Small intestine (tissue), 7 donors: ENCODE measurements around the gene LARGE1. TPM values are rescaled to one million over a fixed set of nuclear protein-coding genes. Genes with fewer than 3 reads are reported as not detected.

Source experiments
- DNase-seq, 2 donors: peaks; one replicate each; pipeline versions ENCODE4 v3.0.0 to v3.0.0-alpha.2; 2013
- FAIRE-seq: peaks from 2 replicates; lab custom pipeline; 2012; peaks lifted over from hg19 to GRCh38; lab: Jason Lieb, UNC
- H3K27ac ChIP-seq, 3 donors: one replicate each; pipeline ENCODE4 v1.5.1; 2013; ENCODE audit warnings: low read length in 2 of 3, mild to moderate bottlenecking in 2 of 3, control low read depth in 1 of 3, inconsistent platforms in 1 of 3, low read depth in 1 of 3, moderate library complexity in 1 of 3
- H3K27me3 ChIP-seq, 3 donors: one replicate each; pipeline ENCODE4 v1.6.1; 2013; ENCODE audit warnings: low read length in 3 of 3, inconsistent platforms in 1 of 3; ENCODE audit not compliant: control insufficient read depth in 3 of 3, insufficient read depth in 3 of 3
- H3K36me3 ChIP-seq, 3 donors: one replicate each; pipeline ENCODE4 v1.6.1; 2013; ENCODE audit warnings: low read length in 3 of 3, inconsistent platforms in 1 of 3, low read depth in 1 of 3, mild to moderate bottlenecking in 1 of 3, moderate library complexity in 1 of 3; ENCODE audit not compliant: control insufficient read depth in 3 of 3, insufficient read depth in 2 of 3
- H3K4me1 ChIP-seq, 3 donors: one replicate each; pipeline ENCODE4 v1.6.1; 2013; ENCODE audit warnings: low read length in 2 of 3, inconsistent platforms in 1 of 3, low read depth in 1 of 3, mild to moderate bottlenecking in 1 of 3, moderate library complexity in 1 of 3; ENCODE audit not compliant: control insufficient read depth in 3 of 3, insufficient read depth in 2 of 3
- H3K4me3 ChIP-seq, 3 donors: one replicate each; pipeline ENCODE4 v1.5.1; 2013; ENCODE audit warnings: low read length in 3 of 3, control low read depth in 1 of 3, inconsistent platforms in 1 of 3, low read depth in 1 of 3, mild to moderate bottlenecking in 1 of 3, moderate library complexity in 1 of 3
- H3K9me3 ChIP-seq, 2 donors: one replicate each; pipeline ENCODE4 v1.6.1; 2013; ENCODE audit warnings: low read depth in 1 of 2, low read length in 1 of 2; ENCODE audit not compliant: control insufficient read depth in 2 of 2, insufficient read depth in 1 of 2
- WGBS, 3 donors: extraction: QIAGEN DNeasy Blood & Tissue Kit; methylation state at CpG; one replicate each; pipeline ENCODE4 v1.1.7; 2013; 5-methylcytosine and 5-hydroxymethylcytosine counted together
- polyA plus RNA-seq, 4 donors: library from polyadenylated mRNA; stranded (reverse) in 3 of 4; unstranded in 1 of 4; fragments of 200-250 nt in 3 of 4; fragments of 120-200 nt in 1 of 4; gene quantifications; one replicate each; pipeline versions ENCODE4 v1.2.1 to v1.2.3, GENCODE V29; 2013
- donor health status: healthy with polysubstance abuse.
- donor health status: control.
- donor health status: control.
- donor health status: Bipolar disorder and iron deficiency.
- donor health status: healthy.

LARGE1 gene
- polyA plus RNA-seq, 4 donors = 5.1 to 18.8 (median 8.0) TPM

DNA sequence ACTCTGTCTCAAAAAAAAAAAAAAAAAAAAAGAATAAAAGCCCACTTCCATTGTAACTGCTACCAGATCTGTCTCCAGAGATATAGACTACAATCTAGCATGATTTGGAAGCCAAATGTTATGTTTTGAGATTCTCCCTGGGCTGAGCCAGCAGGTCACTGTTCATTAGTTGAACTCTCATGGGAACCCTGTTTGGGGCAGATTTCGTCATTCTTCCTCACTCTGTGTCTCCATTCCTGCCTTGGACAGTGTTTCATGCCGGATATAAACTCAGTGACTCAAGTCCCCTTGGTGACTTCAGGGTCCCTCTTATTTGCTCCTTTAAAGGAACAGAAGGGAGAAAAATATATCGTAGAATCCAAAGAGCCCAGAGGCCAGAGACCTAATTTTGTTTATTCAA is 378.1 kb downstream of the LARGE1 start:
- H3K4me1 ChIP-seq = peaks cover 5 to 24% (median 15%) of the 10 kb centered on the region in 3 donors
- no peak for FAIRE-seq

DNA sequence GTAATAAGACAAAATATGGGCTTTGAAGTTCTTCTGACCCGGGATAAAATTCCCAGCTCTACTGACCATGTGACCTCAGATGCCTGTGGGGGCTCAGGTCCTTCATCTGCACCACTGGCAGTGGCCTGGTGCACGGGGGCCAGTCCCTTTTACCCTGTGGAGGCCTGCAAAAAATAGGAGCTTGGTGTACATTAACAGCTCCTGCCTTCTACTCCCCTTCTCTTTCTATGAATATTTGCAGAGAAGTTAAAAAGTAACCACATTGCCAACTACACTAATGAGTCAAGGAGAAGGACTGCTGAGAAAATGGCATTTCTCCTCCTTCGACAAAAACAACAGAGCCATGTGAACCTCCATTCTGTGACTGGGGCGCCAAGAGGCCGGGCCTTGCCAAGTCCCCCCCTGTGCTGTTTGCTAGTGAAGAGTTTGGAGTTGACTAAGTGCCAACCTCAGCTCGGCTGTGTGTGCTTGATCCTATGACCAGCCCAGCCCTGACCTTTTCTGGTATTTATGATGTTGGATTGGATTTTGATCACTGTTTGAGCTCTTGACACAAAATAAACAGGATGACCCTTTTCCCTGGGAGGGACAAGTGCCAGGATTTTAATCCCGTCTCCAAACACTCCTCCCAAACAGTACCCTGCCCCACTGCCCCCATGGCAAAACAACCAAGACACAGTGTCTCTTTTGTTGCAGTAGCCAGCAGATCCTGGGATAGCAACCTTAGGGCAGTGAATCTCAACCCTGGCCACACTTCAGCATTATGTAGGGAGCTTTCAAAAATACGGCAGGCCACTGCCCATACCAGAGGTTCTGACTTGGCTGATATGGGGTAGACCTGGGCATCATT is 380.1 kb downstream of the LARGE1 start:
- no peak overlapping the region for H3K4me3 ChIP-seq
- WGBS, 3 donors = 9 to 35% (median 28%) methylated on average over 8 of the region's 8 CpGs
- no peak for FAIRE-seq
- H3K36me3 ChIP-seq = no peaks in the 10 kb centered on the region
- H3K4me1 ChIP-seq = peaks cover 5 to 26% (median 15%) of the 10 kb centered on the region in 3 donors
- H3K27me3 ChIP-seq = no peaks in the 10 kb centered on the region
- H3K27ac ChIP-seq = peak overlapping the region; percentile 27 to 72 (median 34)
- peak; percentile 72 to 81 for DNase-seq
- no peaks in the 10 kb centered on the region for H3K9me3 ChIP-seq

More for the DNA sequence above, 378.1 kb downstream of the LARGE1 start:
- no peaks in the 10 kb centered on the region for H3K9me3 ChIP-seq
- H3K27me3 ChIP-seq = no peaks in the 10 kb centered on the region
- H3K27ac ChIP-seq = no peak overlapping the region
- peaks cover 0 to 2% (median 0%) of the 10 kb centered on the region in 3 donors for H3K36me3 ChIP-seq
- no peak for DNase-seq
- no peak overlapping the region for H3K4me3 ChIP-seq
- 77 to 89% (median 88%) methylated on average over 3 of the region's 3 CpGs for WGBS, 3 donors

DNA sequence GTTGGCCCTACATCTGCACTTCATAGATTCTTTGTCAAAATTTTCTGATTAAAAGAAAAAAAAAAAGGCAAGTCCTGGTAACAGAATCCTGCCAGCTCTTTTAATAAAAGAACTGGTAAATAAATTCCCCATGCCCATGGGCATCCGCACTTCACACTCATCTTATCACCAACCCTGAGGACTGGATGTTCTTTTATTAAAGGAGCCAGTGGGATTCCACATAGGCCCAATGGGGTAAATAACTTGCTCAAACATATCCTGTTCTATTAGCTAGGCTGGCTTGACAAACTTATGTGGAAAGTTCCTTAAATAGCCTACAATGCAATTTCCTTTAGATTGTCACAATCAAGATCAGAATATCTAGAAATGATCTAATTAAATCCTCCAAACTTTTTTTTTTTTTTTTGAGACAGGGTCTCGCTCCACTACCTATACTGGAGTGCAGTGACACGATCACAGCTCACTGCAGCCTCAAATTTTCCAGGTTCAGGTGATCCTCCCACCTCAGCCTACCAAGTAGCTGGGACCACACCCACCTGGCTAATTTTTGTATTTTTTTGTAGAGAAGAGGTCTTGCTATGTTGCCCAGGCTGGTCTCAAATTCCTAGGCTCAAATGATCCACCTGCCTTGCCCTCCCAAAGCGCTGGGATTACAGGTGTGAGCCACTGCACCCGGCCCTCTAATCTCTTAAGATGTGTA is 380.9 kb downstream of the LARGE1 start:
- Histone ChIP-seq H3K36me3 (no peaks in the 10 kb centered on the region), H3K9me3 (no peaks in the 10 kb centered on the region), H3K27me3 (no peaks in the 10 kb centered on the region), H3K4me1 (peaks cover 5 to 26% (median 15%) of the 10 kb centered on the region in 3 donors), H3K4me3 (no peak overlapping the region), H3K27ac (peak overlapping the region in 1 of 3 donors; percentile 72)
- 50 to 79% (median 56%) methylated on average over 5 of the region's 5 CpGs for WGBS, 3 donors
- FAIRE-seq (no peak), DNase-seq (no peak)

DNA sequence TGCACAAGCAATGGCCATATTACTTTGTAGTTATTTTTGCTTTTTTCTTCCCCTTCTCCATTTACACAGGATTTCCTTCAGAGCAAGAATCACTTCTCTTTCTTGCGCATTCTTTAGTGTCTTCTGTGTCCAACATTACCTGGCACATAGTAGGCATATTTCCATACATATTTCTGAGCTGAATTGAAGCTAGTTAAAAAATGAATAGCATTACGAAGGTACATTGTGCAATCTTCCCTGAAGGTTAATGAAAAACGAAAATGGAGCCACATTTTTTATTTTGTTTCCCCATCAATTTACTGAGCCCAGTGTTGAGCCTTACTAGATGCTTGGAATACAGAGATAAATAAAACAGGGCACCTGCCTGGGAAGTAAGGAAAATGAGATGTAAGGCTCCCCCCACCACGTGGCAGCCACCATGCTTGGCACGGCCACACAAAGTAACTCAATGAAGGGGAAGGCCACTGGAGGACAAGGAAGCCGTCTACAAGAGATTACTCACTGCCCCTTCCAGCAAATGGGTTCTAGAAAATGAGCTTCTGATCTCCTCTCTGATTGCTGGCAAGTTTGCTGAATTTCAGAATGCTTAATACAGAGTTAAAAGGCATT is 381.9 kb downstream of the LARGE1 start:
- Histone ChIP-seq H3K4me3 (no peak overlapping the region), H3K9me3 (no peaks in the 10 kb centered on the region), H3K27me3 (no peaks in the 10 kb centered on the region), H3K4me1 (peaks cover 5 to 23% (median 15%) of the 10 kb centered on the region in 3 donors), H3K27ac (no peak overlapping the region), H3K36me3 (no peaks in the 10 kb centered on the region)
- FAIRE-seq = no peak
- 80 to 83% (median 82%) methylated on average over 6 of the region's 6 CpGs for WGBS, 3 donors
- DNase-seq = no peak

DNA sequence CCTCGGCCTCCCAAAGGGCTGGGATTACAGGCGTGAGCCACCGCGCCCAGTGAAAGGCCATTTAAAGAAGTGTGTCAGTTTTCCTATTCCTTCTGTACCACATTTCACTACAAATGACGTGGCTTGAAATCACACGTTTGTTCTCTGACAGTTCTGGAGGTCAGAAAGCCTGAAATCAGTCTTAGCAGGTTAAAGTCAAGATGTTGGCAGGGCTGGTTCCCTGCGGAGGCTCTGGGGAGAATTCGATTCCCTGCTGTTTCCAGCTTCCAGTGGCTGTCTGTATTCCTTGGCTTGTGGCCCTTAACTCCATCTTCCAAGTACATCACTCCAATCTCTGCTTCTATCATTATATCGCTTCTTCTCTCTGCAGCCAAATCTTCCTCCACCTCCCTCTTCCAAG is 383.2 kb downstream of the LARGE1 start:
- WGBS, 3 donors = 74 to 87% (median 85%) methylated on average over 9 of the region's 9 CpGs
- no peak overlapping the region for H3K4me3 ChIP-seq
- no peaks in the 10 kb centered on the region for H3K9me3 ChIP-seq
- DNase-seq = no peak
- no peak overlapping the region for H3K27ac ChIP-seq
- FAIRE-seq = no peak
- peaks cover 5 to 15% (median 15%) of the 10 kb centered on the region in 3 donors for H3K4me1 ChIP-seq
- H3K36me3 ChIP-seq = no peaks in the 10 kb centered on the region
- no peaks in the 10 kb centered on the region for H3K27me3 ChIP-seq

DNA sequence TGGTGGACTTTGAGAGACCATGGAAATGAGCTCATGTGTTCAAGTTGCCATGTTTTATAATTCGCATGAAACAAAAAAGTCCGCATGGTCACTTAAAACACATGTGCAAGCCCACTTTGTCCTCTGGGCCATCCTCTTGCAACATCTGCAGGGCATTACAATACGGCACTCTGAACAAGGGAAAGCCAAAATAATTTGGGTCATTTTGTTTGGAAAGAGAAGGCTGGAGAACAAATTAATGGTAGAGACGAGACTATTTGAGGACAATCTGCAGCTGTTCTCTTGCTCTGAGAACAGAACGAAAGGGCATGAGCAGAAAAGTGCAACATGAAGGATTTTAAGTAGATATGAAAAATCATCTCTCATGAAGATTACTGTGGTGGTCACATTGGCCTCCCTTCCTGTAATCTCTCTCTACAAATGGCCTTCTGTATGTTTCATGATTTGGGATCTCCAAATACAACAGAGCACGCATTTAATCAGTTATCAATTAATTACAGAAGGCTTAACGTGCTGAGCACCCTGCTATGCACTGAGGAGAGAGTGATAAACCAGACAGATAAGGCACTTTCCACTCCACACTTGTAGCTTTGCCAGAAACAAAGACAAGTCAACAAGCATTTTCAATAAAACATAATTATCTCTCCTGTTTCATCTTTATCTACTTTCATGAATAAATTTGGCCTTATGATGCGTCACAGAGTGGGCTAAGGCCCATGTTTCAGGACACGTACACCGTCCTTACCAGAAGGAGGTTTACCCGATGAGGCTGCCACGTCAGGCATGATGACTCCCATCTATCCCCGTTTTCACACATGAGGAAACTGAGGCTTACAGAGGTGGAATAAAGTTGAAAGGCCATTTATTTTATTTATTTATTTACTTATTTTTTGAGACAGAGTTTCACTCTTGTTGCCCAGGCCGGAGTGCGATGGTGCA is 384.1 kb downstream of the LARGE1 start:
- no peaks in the 10 kb centered on the region for H3K36me3 ChIP-seq
- FAIRE-seq = no peak
- no peaks in the 10 kb centered on the region for H3K9me3 ChIP-seq
- H3K4me1 ChIP-seq = peaks cover 5 to 15% (median 15%) of the 10 kb centered on the region in 3 donors
- no peaks in the 10 kb centered on the region for H3K27me3 ChIP-seq
- DNase-seq = no peak
- H3K4me3 ChIP-seq = no peak overlapping the region
- 77 to 84% (median 79%) methylated on average over 15 of the region's 15 CpGs for WGBS, 3 donors
- H3K27ac ChIP-seq = no peak overlapping the region

DNA sequence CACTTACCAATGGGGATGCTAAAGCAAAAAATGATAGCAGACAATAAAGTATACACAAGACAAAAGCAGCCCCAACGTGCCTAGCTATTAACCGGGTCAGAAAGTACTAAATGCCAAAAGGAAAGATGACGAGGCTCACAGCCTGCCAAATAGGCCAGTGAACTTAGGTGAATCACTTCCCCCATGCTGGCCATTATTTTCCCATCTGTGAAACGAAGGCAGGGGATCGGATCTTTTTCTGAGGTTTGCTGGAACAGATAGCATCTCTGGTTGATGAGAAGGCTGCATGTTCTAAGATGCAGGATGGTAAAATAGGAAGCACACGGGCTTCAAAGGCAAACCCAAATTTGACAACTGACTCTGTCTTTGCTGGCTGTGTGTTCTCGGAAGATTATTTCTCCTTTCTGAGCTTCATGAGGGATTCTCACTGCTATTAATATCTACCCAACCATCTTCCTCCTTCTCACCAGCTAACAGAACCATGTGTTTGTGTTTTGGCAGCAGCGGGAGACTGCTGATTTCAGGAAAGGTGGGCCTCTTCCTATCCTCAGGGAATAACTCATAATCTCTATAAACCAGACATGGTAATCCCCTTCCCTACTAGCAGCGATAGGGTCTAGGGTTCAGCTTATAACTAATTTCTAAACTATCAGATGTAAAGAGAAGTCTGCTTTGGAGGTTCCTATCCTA is 390.7 kb downstream of the LARGE1 start:
- no peaks in the 10 kb centered on the region for H3K36me3 ChIP-seq
- H3K9me3 ChIP-seq = no peaks in the 10 kb centered on the region
- H3K4me3 ChIP-seq = no peak overlapping the region
- FAIRE-seq (no peak), DNase-seq (no peak)
- WGBS, 3 donors = 82 to 89% (median 88%) methylated on average over 9 of the region's 9 CpGs
- no peaks in the 10 kb centered on the region for H3K27me3 ChIP-seq
- no peak overlapping the region for H3K27ac ChIP-seq
- H3K4me1 ChIP-seq = no peaks in the 10 kb centered on the region
